ES-I3 (cell line): Measurements from ENCODE around the gene GDF11.

Experiments
- H3K36me3 ChIP-seq: 2 replicates; pipeline ENCODE4 v1.6.1; 2013; ENCODE audit warnings: mild to moderate bottlenecking, low read length, control low read depth, moderate library complexity; ENCODE audit not compliant: insufficient read depth
- H3K4me1 ChIP-seq: 2 replicates; pipeline ENCODE4 v1.6.1; 2013; ENCODE audit warnings: mild to moderate bottlenecking, control low read depth, low read length; ENCODE audit not compliant: insufficient read depth
- H3K9ac ChIP-seq: 2 replicates; pipeline ENCODE4 v1.6.1; 2013; ENCODE audit warnings: low read depth, mild to moderate bottlenecking, low read length, moderate library complexity
- H3K9me3 ChIP-seq: 2 replicates; pipeline ENCODE4 v1.6.1; 2013; ENCODE audit warnings: mild to moderate bottlenecking, low read length, moderate library complexity; ENCODE audit not compliant: control insufficient read depth, insufficient read depth

Gene GDF11

DNA sequence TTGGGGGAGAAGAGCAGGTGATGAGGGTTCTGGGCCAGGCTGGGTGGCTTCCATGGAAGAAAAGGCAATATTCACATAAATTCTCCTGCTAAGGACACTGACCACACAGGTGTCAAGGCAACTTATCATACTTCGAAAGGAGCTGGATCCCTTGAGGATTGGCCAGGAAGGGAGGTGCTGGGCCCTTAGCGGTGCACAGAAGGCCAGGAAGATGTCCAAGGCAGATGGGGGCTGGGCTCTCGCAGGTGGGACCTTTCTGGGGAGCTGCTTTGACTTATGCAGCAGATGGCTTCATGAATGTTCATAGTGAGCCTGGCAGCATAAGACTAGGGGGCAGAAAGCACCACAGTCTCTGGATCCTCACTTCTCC, 18.0 kb upstream of the GDF11 start:
- H3K4me1 ChIP-seq: peaks cover 4% of the 10 kb centered on the region; the same call in 1 of the 2 replicates
- H3K9me3 ChIP-seq: no peaks in the 10 kb centered on the region
- 0 out of 2 replicates have a peak, but pooled peaks cover 5% of the 10 kb centered on the region for H3K36me3 ChIP-seq
- H3K9ac ChIP-seq: no peak overlapping the region

DNA sequence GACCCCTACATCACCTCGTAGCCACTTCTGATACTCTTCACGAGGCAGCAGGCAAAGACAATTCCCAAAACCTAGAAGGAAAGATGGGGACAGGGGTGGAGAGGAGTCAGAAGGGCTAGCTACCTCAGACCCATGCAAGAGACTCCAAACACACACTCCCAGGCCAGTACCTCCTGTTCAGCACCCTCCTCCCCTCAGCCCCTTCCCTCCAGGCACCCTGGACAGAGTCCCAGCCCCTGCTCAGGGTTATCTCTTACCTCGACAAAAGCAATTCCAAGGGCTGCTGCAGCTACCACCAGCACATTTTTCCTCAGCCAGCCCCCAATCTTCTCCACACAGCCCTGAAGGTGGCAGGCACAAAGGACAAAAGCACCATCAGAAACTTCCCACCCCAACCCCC, 17.4 kb upstream of the GDF11 start:
- Histone ChIP-seq H3K9ac (no peak overlapping the region), H3K36me3 (0 out of 2 replicates have a peak, but pooled peaks cover 5% of the 10 kb centered on the region), H3K9me3 (no peaks in the 10 kb centered on the region), H3K4me1 (peaks cover 6% of the 10 kb centered on the region)

DNA sequence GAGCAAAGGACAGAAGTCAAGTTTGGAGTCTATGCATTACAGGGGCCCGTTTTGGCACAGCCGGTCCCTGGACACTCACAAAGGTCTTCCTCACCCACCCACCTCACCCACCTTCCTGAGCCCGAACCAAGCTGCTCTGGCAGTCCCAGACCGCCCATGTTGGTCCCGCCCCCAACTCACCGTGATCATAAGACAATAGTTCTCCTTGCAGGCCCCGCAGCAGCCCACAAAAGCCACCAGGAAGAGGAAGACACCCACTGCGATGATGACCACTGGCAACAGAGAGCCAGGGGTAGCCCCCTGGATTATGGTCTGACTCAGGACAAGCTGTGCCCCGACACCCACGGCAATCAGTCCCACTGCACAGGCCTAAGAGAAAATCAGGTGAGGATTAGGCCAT, 16.0 kb upstream of the GDF11 start:
- H3K9me3 ChIP-seq: no peaks in the 10 kb centered on the region
- H3K9ac ChIP-seq: peak overlapping the region; percentile 66; the same call in 1 of the 2 replicates
- 0 out of 2 replicates have a peak, but pooled peaks cover 5% of the 10 kb centered on the region for H3K36me3 ChIP-seq
- H3K4me1 ChIP-seq: peaks cover 5% of the 10 kb centered on the region

DNA sequence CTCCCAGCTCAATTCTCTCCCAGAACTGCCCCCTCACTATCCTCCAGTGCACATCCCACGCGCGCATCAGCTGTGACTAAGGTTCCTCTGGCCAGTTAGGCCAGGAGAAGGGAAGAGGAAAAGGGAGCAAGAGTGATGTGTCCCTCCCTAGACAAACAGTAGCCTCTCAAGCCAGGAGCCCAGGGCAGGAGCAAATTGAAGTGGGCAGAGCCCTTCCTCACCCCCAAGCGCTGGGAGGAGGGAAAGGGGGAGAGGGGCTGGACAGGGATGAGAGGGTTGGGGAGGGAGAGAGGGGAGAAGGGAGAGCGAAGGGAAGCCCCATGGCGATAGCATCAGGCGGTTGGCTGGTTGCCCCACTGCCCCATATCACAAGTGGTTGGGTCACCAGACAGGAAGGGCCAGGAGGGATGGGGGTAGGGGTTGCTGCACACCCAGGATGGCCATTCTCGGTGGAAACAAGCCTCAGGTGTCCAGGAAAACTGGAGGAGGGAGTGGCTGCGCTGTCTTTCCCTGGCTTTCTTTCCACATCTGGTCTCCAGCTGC, 15.2 kb upstream of the GDF11 start:
- Histone ChIP-seq H3K36me3 (0 out of 2 replicates have a peak, but pooled peaks cover 5% of the 10 kb centered on the region), H3K9me3 (no peaks in the 10 kb centered on the region), H3K4me1 (peaks cover 5% of the 10 kb centered on the region), H3K9ac (peak overlapping the region; percentile 66)

DNA sequence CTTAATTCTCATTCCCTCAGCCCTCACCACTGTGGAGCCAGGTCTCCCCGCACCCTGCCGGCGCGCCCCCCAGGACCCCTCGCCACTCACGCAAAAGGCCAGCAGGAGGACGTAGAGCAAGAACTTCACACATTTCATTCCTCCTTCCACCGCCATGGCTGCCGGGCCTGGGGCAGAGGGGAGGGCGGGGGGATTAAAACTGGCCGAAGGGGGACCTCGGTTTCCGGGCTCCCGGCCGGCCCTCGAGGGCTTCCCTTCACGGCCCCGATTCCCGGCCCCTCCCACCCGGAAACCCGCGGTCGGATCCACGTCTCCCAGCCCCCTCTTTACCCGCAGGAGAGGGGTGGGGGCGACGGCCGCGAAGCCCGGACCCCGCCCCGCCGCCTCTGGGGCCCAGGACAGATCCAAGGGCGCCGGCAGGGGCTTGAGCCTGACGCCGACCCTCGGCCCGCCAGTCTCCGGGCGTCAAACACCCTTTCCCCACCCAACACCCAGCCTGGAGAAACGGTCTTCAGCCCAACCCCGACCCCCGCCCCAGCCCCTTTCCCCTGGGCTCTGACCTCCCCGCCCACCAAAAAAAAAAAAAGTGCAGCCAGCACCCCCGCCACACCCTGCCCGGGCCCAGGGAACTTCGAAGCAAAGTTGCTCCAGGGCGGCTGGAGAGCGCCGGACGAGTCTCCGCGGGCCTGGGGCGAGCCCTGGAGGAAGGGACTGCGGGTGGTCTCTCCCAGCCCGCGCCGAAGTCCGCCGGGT, 14.6 kb upstream of the GDF11 start:
- Histone ChIP-seq H3K4me1 (peaks cover 5% of the 10 kb centered on the region), H3K36me3 (0 out of 2 replicates have a peak, but pooled peaks cover 5% of the 10 kb centered on the region), H3K9me3 (no peaks in the 10 kb centered on the region)

DNA sequence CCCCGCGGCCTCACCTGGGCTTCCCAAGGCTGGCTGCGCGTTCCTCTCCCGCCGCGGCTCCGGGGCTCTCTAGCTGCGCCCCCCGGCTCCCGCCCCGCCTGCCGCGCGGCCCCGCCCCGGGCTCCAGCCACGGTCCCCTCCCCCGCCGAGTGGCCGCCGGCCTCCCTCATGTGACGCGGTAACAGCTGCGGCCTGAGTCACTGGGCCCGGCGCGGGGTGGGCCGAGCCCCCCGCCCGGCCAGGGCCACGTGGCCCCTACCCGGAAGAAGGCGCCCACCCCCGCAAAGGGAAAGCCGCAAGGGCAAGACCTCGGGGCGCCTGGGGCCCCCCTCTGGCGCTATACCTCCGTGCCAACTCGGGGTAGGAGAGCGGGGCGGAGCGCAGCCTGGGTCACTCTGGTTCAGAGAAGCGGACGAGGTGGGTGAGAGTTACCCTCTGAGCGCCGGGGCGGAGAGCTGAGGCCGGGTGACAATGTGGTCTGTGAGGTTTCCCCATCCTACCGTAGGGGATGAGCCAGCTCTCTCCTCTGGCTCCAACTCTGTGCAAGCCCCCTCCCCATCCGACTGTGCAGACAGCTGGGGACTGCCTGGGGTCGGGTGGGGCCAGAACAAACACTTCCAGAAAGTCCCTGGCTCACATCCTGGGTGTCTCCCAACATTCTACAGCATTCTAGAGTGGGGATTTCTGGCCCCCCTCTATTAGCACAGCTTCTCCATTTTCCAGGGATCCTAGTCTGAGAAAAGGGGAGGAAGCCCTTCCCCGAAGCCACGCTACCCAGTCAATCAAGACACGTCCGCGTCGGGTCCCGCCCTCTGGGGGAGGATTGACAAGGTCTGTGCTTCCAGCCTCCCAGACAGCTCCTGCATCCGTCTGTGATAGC, 13.7 kb upstream of the GDF11 start, which contains the start of gene CD63:
CD63 (minus strand) TSS at position 71 of the 880 bp plus-strand sequence. CDS start 668 bp downstream, outside the sequence.
- H3K36me3 ChIP-seq: 0 out of 2 replicates have a peak, but pooled peaks cover 5% of the 10 kb centered on the region
- peaks cover 5% of the 10 kb centered on the region for H3K4me1 ChIP-seq
- peak within 1 kb of the TSS; percentile 66 for H3K9ac ChIP-seq
- no peaks in the 10 kb centered on the region for H3K9me3 ChIP-seq

More for the DNA sequence above, 14.6 kb upstream of the GDF11 start:
- H3K9ac ChIP-seq: peak overlapping the region; percentile 66

DNA sequence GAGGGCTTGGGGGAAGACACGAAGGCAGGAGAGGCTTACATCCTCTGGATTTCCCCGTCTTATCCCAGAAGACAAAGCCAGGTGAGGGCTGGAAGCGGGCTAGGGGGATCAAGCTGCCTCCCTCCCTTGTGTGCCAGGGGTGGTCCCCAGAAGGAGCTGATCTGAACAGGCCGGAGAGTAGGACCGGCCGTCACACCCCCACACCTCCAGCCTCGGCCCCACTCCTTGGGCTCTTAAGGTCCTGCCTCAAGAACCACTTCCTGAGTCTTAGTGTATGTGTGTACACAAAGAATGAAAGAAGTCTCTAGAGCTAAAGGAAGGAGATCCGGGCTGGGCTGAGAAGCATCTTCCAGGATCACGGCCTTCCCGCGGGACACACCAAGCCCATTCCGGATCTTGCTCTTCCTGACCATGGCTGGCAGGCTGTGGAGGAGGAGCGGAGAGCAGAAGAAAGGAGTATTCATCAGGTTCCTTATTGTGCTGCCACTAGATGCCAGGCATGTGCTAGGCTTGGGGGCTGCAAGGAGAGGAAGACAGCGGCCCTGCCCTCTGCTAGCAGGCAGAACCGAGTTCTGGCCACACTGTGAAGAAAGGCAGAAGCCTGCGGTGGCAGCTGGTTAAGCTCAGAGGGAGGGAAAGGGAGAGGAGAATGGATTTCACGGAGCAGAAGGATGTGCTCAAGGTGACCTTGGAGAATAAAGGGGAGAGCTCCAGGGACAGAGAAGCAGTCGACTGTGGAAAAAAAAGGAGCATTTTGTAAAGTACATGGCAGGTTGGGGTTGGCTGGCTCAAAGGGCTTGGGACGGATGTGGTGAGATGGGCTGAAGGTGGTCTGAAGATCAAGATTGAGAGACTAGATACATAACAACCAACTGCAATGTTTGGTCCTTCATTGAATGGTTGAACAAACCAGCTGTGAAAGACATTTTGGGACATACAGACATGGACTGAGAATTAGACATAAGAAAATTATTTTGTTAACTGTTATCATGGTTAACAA, 12.8 kb upstream of the GDF11 start:
- H3K4me1 ChIP-seq: peaks cover 5% of the 10 kb centered on the region

DNA sequence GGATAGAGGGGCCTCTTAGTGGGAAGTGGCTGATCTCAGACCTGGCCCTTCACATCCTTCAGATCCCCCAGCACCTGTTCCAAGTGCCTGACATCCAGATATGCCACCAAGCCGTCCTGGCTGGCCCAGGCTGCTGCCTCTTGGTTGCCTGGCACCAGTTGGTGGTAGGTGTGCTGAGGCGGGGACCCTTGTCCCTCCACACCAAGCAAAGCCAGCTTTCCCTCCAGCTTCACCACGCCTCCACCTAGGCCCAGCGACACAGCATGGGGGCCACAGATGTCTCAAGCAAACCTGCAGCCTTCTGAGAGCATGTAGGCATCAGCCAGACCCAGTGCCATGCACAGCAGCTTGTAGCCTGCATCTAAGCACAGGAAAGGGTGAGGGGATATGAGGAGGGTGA, 10.6 kb upstream of the GDF11 start:
- H3K4me1 ChIP-seq: peaks cover 8% of the 10 kb centered on the region
- H3K9ac ChIP-seq: no peak overlapping the region

More for the DNA sequence above, 12.8 kb upstream of the GDF11 start:
- H3K9ac ChIP-seq: peak overlapping the region; percentile 66
- H3K36me3 ChIP-seq: 0 out of 2 replicates have a peak, but pooled peaks cover under 1% of the 10 kb centered on the region
- H3K9me3 ChIP-seq: no peaks in the 10 kb centered on the region

DNA sequence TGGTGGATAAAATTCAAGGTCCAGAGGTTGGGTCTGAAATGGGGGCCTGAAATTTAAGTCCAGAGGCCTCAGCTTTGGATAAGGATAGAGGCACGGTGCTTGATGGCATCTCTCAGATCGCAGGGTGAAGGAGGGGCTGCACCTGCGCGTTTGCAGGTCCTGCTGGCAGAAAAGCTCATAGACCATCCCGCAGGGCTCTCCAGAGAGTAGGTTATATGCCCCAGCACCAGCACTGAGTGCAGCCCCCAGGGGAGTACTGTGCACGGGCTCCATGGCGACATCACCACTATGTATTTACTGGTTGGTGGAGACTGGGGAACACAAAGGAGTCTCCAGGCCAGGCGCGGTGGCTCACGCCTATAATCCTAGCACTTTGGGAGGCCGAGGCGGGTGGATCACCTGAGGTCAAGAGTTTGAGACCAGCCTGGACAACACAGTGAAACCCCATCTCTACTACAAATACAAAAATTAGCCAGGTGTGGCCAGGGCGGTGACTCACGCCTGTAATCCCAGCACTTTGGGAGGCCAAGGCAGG, 9.8 kb upstream of the GDF11 start:
- no peaks in the 10 kb centered on the region for H3K36me3 ChIP-seq
- H3K4me1 ChIP-seq: peaks cover 8% of the 10 kb centered on the region
- H3K9me3 ChIP-seq: no peaks in the 10 kb centered on the region
- no peak overlapping the region for H3K9ac ChIP-seq

More for the DNA sequence above, 10.6 kb upstream of the GDF11 start:
- no peaks in the 10 kb centered on the region for H3K9me3 ChIP-seq
- no peaks in the 10 kb centered on the region for H3K36me3 ChIP-seq

DNA sequence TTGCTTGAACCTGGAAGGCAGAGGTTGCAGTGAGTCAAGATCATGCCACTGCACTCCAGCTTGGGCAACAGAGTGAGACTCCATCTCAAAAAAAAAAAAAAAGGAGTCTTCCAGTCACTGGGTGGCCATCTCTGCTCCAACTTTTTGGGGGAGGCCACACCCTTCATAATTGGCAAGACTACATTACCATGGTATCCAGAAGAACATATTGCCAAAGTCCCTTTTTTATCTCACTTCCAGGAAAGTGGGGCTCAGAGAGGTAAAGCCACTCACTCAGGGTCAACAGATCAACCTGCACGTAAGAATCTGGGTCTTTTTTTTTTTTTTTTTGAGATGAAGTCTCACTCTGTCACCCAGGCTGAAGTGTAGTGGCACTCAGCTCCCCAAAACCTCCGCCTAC, 9.1 kb upstream of the GDF11 start:
- Histone ChIP-seq H3K9me3 (no peaks in the 10 kb centered on the region), H3K4me1 (peaks cover 8% of the 10 kb centered on the region), H3K36me3 (no peaks in the 10 kb centered on the region), H3K9ac (no peak overlapping the region)

DNA sequence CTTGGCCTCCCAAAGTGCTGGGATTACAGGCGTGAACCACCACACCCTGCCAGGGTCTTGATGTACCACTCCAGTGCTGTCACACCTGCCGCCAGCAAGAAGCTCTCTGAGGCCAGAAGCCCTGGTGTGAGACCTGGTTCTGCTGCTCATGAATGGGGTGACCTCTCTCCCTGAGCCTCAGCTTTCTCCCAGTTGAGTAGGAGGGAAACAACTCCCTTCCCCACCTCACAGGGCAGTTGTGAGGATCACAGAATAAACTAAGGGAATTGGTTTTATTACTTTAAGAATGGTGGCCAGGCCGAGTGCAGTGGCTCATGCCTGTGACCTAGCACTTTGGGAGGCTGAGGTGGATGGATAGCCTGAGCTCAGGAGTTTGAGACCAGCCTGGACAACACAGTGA, 8.3 kb upstream of the GDF11 start:
- H3K9ac ChIP-seq: no peak overlapping the region
- no peaks in the 10 kb centered on the region for H3K36me3 ChIP-seq

DNA sequence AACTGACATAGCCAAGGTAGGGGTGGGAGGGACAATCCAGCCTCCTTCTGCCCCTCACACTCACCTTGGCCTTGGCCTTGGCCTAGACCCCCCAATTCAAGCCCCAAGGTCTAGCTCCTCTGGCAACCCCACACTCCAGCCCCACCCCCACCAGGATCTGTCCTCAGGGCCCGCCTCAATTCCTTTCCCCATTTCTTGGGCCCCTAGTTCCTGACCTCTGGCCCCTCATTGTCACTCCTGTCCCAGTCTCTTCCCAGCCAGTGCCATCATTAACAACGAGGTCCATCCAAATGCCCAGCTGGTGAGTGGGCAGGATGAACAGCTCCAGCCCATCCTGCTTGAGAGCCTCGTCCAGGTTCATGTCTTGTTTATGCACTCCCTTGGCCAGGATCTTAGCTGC, 6.8 kb upstream of the GDF11 start:
- H3K4me1 ChIP-seq: peaks cover 3% of the 10 kb centered on the region; the same call in 1 of the 2 replicates
- no peaks in the 10 kb centered on the region for H3K36me3 ChIP-seq
- no peaks in the 10 kb centered on the region for H3K9me3 ChIP-seq
- H3K9ac ChIP-seq: no peak overlapping the region

More for the DNA sequence above, 8.3 kb upstream of the GDF11 start:
- Histone ChIP-seq H3K4me1 (peaks cover 8% of the 10 kb centered on the region), H3K9me3 (no peaks in the 10 kb centered on the region)
